Measurements from ENCODE around the gene SIRT6.

DNA sequence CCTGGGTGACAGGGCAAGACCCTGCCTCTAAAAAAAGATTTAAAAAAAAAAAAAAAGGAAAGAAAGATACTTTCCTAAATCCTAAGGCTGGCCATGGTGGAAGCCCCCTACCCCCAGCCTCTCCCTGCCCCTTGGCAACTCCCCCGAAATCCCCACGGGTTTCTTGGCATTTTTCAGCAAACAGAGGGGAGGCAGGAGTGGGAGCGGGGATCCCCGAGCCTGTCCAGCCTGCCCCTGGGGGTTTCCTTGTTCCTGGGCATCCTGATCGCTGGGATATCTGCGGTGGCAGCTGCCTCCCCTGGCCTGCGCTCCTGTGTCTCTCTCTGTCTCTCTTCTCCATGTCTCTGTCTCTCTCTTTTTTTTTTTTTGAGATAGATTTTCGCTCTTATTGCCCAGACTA lies 43.5 kb upstream of the SIRT6 start:
- TF ChIP-seq, protein P1, sequence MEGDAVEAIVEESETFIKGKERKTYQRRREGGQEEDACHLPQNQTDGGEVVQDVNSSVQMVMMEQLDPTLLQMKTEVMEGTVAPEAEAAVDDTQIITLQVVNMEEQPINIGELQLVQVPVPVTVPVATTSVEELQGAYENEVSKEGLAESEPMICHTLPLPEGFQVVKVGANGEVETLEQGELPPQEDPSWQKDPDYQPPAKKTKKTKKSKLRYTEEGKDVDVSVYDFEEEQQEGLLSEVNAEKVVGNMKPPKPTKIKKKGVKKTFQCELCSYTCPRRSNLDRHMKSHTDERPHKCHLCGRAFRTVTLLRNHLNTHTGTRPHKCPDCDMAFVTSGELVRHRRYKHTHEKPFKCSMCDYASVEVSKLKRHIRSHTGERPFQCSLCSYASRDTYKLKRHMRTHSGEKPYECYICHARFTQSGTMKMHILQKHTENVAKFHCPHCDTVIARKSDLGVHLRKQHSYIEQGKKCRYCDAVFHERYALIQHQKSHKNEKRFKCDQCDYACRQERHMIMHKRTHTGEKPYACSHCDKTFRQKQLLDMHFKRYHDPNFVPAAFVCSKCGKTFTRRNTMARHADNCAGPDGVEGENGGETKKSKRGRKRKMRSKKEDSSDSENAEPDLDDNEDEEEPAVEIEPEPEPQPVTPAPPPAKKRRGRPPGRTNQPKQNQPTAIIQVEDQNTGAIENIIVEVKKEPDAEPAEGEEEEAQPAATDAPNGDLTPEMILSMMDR (optimal IDR thresholded peaks at IDR 0.05 in 1 of 3, IDR thresholded peaks at IDR 0.05 in 1 of 3, conservative IDR thresholded peaks at IDR 0.05 in 1 of 3; ENCODE audit: extremely low read depth in 1 of 3, insufficient read depth in 2 of 3, low read length in 3 of 3): no peak
- TF ChIP-seq EZH2 (IDR thresholded peaks at IDR 0.05; ENCODE audit: low read length): no peak

Measured in keratinocyte (primary cell).